ENCODE data around the gene RNF152. TPM values are rescaled to one million over a fixed set of nuclear protein-coding genes. Genes with fewer than 3 reads are reported as not detected.

RNF152 gene
- total RNA-seq, 5 donors from 2014 or later (not counting 1 experiment from before 2014, with no cell fraction given): 0.23 to 0.78 (median 0.51) TPM

- CTCF ChIA-PET: interaction anchor here in 1 of 2 donors (0.5 kb wide), 1 partner anchor 126 kb away, joined by 3 read pairs; no protein-coding TSS in a partner anchor
- no peak overlapping the region for H3K4me3 ChIP-seq (ENCODE audit: control insufficient read depth in 1 of 2, extremely low read depth in 1 of 2, low read length in 1 of 2)
Observed at GRCh38 chr18:61833387-61833786, 59.4 kb downstream of the RNF152 start.

GRCh38 chr18:61832858-61833257 lies 59.9 kb downstream of the RNF152 start:
- CTCF ChIA-PET: interaction anchor here in 1 of 2 donors (0.5 kb wide), 1 partner anchor 127 kb away, joined by 3 read pairs; no protein-coding TSS in a partner anchor
- WGBS (ENCODE audit: insufficient coverage): 0% methylated on average over 1 of the region's 2 CpGs
- ATAC-seq (replicated peaks in 1 of 4) (no peak), DNase-seq (no peak)
- H3K4me1 Mint-ChIP-seq: peaks cover 17 to 24% (median 19%) of the 10 kb centered on the region in 3 donors
- no peak overlapping the region for H3K27ac Mint-ChIP-seq
- Histone ChIP-seq H3K27ac (ENCODE audit: low read length) (no peak overlapping the region), H3K27me3 (replicated peaks in 1 of 2; ENCODE audit: control insufficient read depth in 2 of 2, extremely low read depth in 1 of 2, insufficient read depth in 2 of 2, low read length in 1 of 2) (no peaks in the 10 kb centered on the region), H3K9me3 (no peaks in the 10 kb centered on the region), H3K4me1 (ENCODE audit: control insufficient read depth in 1 of 2, extremely low read depth in 1 of 2, insufficient read depth in 2 of 2, low read length in 2 of 2) (peaks cover 5 to 20% of the 10 kb centered on the region in 2 experiments), H3K36me3 (ENCODE audit: control insufficient read depth in 2 of 2, extremely low read depth in 1 of 2, insufficient read depth in 1 of 2, low read length in 1 of 2) (no peaks in the 10 kb centered on the region), H3K4me3 (ENCODE audit: control insufficient read depth in 1 of 2, extremely low read depth in 1 of 2, low read length in 1 of 2) (no peak overlapping the region)
- H3K4me3 Mint-ChIP-seq: peak overlapping the region in 1 of 3 donors; percentile 35
- POLR2A ChIA-PET: no interaction called here
- peaks cover 0 to 12% of the 10 kb centered on the region in 2 donors for H3K27me3 Mint-ChIP-seq
- H3K36me3 Mint-ChIP-seq: no peaks in the 10 kb centered on the region
- no peaks in the 10 kb centered on the region for H3K9me3 Mint-ChIP-seq

More at GRCh38 chr18:61833387-61833786, 59.4 kb downstream of the RNF152 start:
- Mint-ChIP-seq H3K27ac (no peak overlapping the region), H3K4me3 (peak overlapping the region in 2 of 3 donors; percentile 28 to 35), H3K27me3 (peaks cover 0 to 15% of the 10 kb centered on the region in 2 donors), H3K36me3 (no peaks in the 10 kb centered on the region), H3K4me1 (peaks cover 17 to 24% (median 19%) of the 10 kb centered on the region in 3 donors), H3K9me3 (no peaks in the 10 kb centered on the region)
- Histone ChIP-seq H3K9me3 (no peaks in the 10 kb centered on the region), H3K27ac (ENCODE audit: low read length) (no peak overlapping the region), H3K27me3 (replicated peaks in 1 of 2; ENCODE audit: control insufficient read depth in 2 of 2, extremely low read depth in 1 of 2, insufficient read depth in 2 of 2, low read length in 1 of 2) (no peaks in the 10 kb centered on the region), H3K4me1 (ENCODE audit: control insufficient read depth in 1 of 2, extremely low read depth in 1 of 2, insufficient read depth in 2 of 2, low read length in 2 of 2) (peaks cover 5 to 20% of the 10 kb centered on the region in 2 experiments), H3K36me3 (ENCODE audit: control insufficient read depth in 2 of 2, extremely low read depth in 1 of 2, insufficient read depth in 1 of 2, low read length in 1 of 2) (no peaks in the 10 kb centered on the region)
- 0% methylated on average over 1 of the region's 5 CpGs for WGBS (ENCODE audit: insufficient coverage)
- POLR2A ChIA-PET: interaction anchor here in 1 of 2 donors (0.5 kb wide), 1 partner anchor 9 kb away, joined by 3 read pairs; no protein-coding TSS in a partner anchor
- peak in 2 of 4 experiments; percentile 53 to 62 for ATAC-seq (replicated peaks in 1 of 4)
- DNase-seq: peak in 1 of 35 experiments; percentile 22

DNA sequence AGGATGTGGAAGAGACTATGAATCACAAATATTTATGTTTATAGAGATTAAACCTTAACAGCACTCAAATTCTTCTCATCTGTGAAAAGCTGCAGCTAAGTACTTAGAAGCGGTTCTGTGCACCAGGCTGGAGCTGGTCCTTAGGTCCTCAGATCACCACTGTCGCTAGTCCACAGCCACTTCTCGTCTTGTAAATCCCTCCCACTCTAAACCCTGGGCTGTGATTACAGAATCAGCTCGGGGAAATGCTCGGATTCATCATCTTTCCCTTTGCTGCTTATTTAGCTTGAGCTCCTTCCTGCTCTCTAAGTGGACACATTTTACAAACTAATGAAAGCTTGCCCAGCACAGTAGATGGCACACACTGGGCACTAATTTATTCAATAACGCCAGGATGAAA lies 61.7 kb downstream of the RNF152 start:
- WGBS (ENCODE audit: insufficient coverage): 94% methylated on average over 5 of the region's 6 CpGs
- Mint-ChIP-seq H3K27me3 (peaks cover 0 to 4% of the 10 kb centered on the region in 2 donors), H3K4me1 (peaks cover 17 to 24% (median 19%) of the 10 kb centered on the region in 3 donors), H3K9me3 (no peaks in the 10 kb centered on the region), H3K36me3 (no peaks in the 10 kb centered on the region), H3K27ac (no peak overlapping the region), H3K4me3 (no peak overlapping the region)
- no peaks in the 10 kb centered on the region for H3K9me3 ChIP-seq
- ChIA-PET CTCF (no interaction called here), POLR2A (no interaction called here)
- H3K4me3 ChIP-seq (ENCODE audit: control insufficient read depth in 1 of 2, extremely low read depth in 1 of 2, low read length in 1 of 2): no peak overlapping the region
- H3K27me3 ChIP-seq (replicated peaks in 1 of 2; ENCODE audit: control insufficient read depth in 2 of 2, extremely low read depth in 1 of 2, insufficient read depth in 2 of 2, low read length in 1 of 2): no peaks in the 10 kb centered on the region
- DNase-seq (no peak), ATAC-seq (replicated peaks in 1 of 4) (no peak)
- H3K27ac ChIP-seq (ENCODE audit: low read length): no peak overlapping the region
- H3K36me3 ChIP-seq (ENCODE audit: control insufficient read depth in 2 of 2, extremely low read depth in 1 of 2, insufficient read depth in 1 of 2, low read length in 1 of 2): no peaks in the 10 kb centered on the region
- H3K4me1 ChIP-seq (ENCODE audit: control insufficient read depth in 1 of 2, extremely low read depth in 1 of 2, insufficient read depth in 2 of 2, low read length in 2 of 2): peaks cover 5 to 20% of the 10 kb centered on the region in 2 experiments

DNA sequence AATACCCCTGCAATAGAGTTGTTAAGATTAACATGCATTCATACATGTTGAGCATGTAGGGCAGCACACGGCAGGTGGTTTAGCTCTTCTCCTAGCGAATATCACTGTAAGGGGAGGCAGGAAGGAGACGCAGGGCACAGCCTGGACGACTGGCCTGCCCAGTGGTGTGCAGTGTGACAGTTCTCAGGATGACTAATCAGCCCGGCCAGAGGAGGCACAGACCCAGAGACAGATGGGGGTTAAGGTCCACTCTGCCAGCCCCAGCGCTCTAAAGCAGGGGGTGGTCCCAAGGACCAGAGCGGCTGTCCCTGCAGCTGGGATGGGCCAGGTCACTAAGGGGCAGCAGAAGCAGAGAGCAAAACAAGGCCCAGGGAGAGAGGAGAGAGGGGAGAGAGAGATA lies 63.7 kb downstream of the RNF152 start:
- Mint-ChIP-seq H3K27ac (no peak overlapping the region), H3K9me3 (no peaks in the 10 kb centered on the region), H3K27me3 (no peaks in the 10 kb centered on the region), H3K36me3 (no peaks in the 10 kb centered on the region), H3K4me1 (peaks cover 15 to 17% (median 17%) of the 10 kb centered on the region in 3 donors), H3K4me3 (no peak overlapping the region)
- Histone ChIP-seq H3K36me3 (ENCODE audit: control insufficient read depth in 2 of 2, extremely low read depth in 1 of 2, insufficient read depth in 1 of 2, low read length in 1 of 2) (no peaks in the 10 kb centered on the region), H3K4me3 (ENCODE audit: control insufficient read depth in 1 of 2, extremely low read depth in 1 of 2, low read length in 1 of 2) (no peak overlapping the region), H3K27ac (ENCODE audit: low read length) (no peak overlapping the region), H3K4me1 (ENCODE audit: control insufficient read depth in 1 of 2, extremely low read depth in 1 of 2, insufficient read depth in 2 of 2, low read length in 2 of 2) (peaks cover 4 to 17% of the 10 kb centered on the region in 2 experiments), H3K27me3 (replicated peaks in 1 of 2; ENCODE audit: control insufficient read depth in 2 of 2, extremely low read depth in 1 of 2, insufficient read depth in 2 of 2, low read length in 1 of 2) (no peaks in the 10 kb centered on the region), H3K9me3 (no peaks in the 10 kb centered on the region)
- 88% methylated on average over 6 of the region's 7 CpGs for WGBS (ENCODE audit: insufficient coverage)
- POLR2A ChIA-PET: no interaction called here
- DNase-seq: no peak
- ATAC-seq (replicated peaks in 1 of 4): no peak
- CTCF ChIA-PET: no interaction called here

DNA sequence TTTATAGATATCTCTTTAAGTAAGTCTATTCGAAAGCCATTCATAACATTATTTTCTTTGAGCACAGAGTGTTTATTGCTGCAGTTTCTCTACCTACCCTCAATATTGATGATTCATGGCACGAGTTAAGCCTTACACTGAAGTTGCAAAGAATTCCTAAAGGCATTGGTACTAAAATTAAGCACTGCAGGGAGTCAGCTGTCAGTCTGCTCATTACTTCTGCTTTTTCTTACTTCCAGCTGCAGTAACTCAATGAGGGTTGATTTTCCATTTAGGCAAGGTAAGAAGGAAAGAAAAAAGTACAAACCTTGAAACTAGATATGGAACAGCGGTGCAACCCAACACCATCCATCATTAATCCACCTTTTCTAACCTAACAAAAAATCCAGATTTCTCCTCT lies 65.2 kb downstream of the RNF152 start:
- H3K4me1 Mint-ChIP-seq: peaks cover 0 to 2% (median 1%) of the 10 kb centered on the region in 3 donors
- no CpG with 5 or more reads among the region's 3 CpGs for WGBS (ENCODE audit: insufficient coverage)
- no peaks in the 10 kb centered on the region for H3K9me3 Mint-ChIP-seq
- DNase-seq: no peak
- POLR2A ChIA-PET: no interaction called here
- Histone ChIP-seq H3K4me3 (ENCODE audit: control insufficient read depth in 1 of 2, extremely low read depth in 1 of 2, low read length in 1 of 2) (no peak overlapping the region), H3K9me3 (no peaks in the 10 kb centered on the region), H3K27ac (ENCODE audit: low read length) (no peak overlapping the region), H3K36me3 (ENCODE audit: control insufficient read depth in 2 of 2, extremely low read depth in 1 of 2, insufficient read depth in 1 of 2, low read length in 1 of 2) (no peaks in the 10 kb centered on the region), H3K27me3 (replicated peaks in 1 of 2; ENCODE audit: control insufficient read depth in 2 of 2, extremely low read depth in 1 of 2, insufficient read depth in 2 of 2, low read length in 1 of 2) (no peaks in the 10 kb centered on the region), H3K4me1 (ENCODE audit: control insufficient read depth in 1 of 2, extremely low read depth in 1 of 2, insufficient read depth in 2 of 2, low read length in 2 of 2) (peaks cover 0 to 2% of the 10 kb centered on the region in 2 experiments)
- no peaks in the 10 kb centered on the region for H3K36me3 Mint-ChIP-seq
- no peaks in the 10 kb centered on the region for H3K27me3 Mint-ChIP-seq
- no peak overlapping the region for H3K4me3 Mint-ChIP-seq
- ATAC-seq (replicated peaks in 1 of 4): no peak
- CTCF ChIA-PET: no interaction called here
- H3K27ac Mint-ChIP-seq: no peak overlapping the region

- Histone ChIP-seq H3K27ac (ENCODE audit: low read length) (no peak overlapping the region), H3K9me3 (no peaks in the 10 kb centered on the region), H3K4me1 (ENCODE audit: control insufficient read depth in 1 of 2, extremely low read depth in 1 of 2, insufficient read depth in 2 of 2, low read length in 2 of 2) (no peaks in the 10 kb centered on the region), H3K36me3 (ENCODE audit: control insufficient read depth in 2 of 2, extremely low read depth in 1 of 2, insufficient read depth in 1 of 2, low read length in 1 of 2) (no peaks in the 10 kb centered on the region), H3K4me3 (ENCODE audit: control insufficient read depth in 1 of 2, extremely low read depth in 1 of 2, low read length in 1 of 2) (no peak overlapping the region), H3K27me3 (replicated peaks in 1 of 2; ENCODE audit: control insufficient read depth in 2 of 2, extremely low read depth in 1 of 2, insufficient read depth in 2 of 2, low read length in 1 of 2) (no peaks in the 10 kb centered on the region)
- POLR2A ChIA-PET: no interaction called here
- DNase-seq (no peak), ATAC-seq (replicated peaks in 1 of 4) (no peak)
- H3K4me3 Mint-ChIP-seq: no peak overlapping the region
- CTCF ChIA-PET: no interaction called here
- H3K9me3 Mint-ChIP-seq: no peaks in the 10 kb centered on the region
- H3K27me3 Mint-ChIP-seq: no peaks in the 10 kb centered on the region
- no peaks in the 10 kb centered on the region for H3K4me1 Mint-ChIP-seq
- H3K27ac Mint-ChIP-seq: no peak overlapping the region
- no peaks in the 10 kb centered on the region for H3K36me3 Mint-ChIP-seq
Observed at GRCh38 chr18:61825386-61825785, 67.4 kb downstream of the RNF152 start.

Measured in T-cell (primary cell).